ENCODE data around the gene LAYN.

LAYN gene

GRCh38 chr11:111539426-111540113 lies 950 bp upstream of the LAYN start:
- DNase-seq (ENCODE audit: low spot score), result peak; percentile 19
- TF ChIP-seq CTCF (IDR thresholded peaks at IDR 0.05; ENCODE audit: extremely low read depth, missing control alignments), result no peak

- peak; percentile 28 for DNase-seq (ENCODE audit: low spot score)
- TF ChIP-seq CTCF (IDR thresholded peaks at IDR 0.05; ENCODE audit: extremely low read depth, missing control alignments), result no peak
Measured at GRCh38 chr11:111540937-111541253, 375 bp downstream of the LAYN start.

GRCh38 chr11:111541254-111542061 lies 938 bp downstream of the LAYN start:
- TF ChIP-seq CTCF (IDR thresholded peaks at IDR 0.05; ENCODE audit: extremely low read depth, missing control alignments), result no peak
- DNase-seq (ENCODE audit: low spot score), result peak; percentile 43

GRCh38 chr11:111542606-111543275 lies 2.2 kb downstream of the LAYN start:
- TF ChIP-seq CTCF (IDR thresholded peaks at IDR 0.05; ENCODE audit: extremely low read depth, missing control alignments), result no peak
- no peak for DNase-seq (ENCODE audit: low spot score)

GRCh38 chr11:111548525-111548924 lies 8.0 kb downstream of the LAYN start:
- DNase-seq (ENCODE audit: low spot score), result no peak
- no peak for TF ChIP-seq CTCF (IDR thresholded peaks at IDR 0.05; ENCODE audit: extremely low read depth, missing control alignments)

- TF ChIP-seq CTCF (IDR thresholded peaks at IDR 0.05; ENCODE audit: extremely low read depth, missing control alignments), result no peak
- no peak for DNase-seq (ENCODE audit: low spot score)
Measured at GRCh38 chr11:111549196-111549868, 8.8 kb downstream of the LAYN start.

GRCh38 chr11:111549869-111550203 lies 9.3 kb downstream of the LAYN start:
- no peak for TF ChIP-seq CTCF (IDR thresholded peaks at IDR 0.05; ENCODE audit: extremely low read depth, missing control alignments)
- DNase-seq (ENCODE audit: low spot score), result no peak

Data from GM20000 (cell line).